Activated naive CD8-positive, alpha-beta T cell (primary cell): ENCODE results near the gene UPF1.
A peak's percentile ranks its signal among the peaks of the same experiment; 100 is the strongest.
"Not testable (repeated sequence)": the region's sequence is repeated elsewhere in the genome, so short reads cannot be mapped to it uniquely, and the experiment has no call there.

ENCODE experiments used
- H3K27ac Mint-ChIP-seq: one replicate; pipeline ENCODE4 v1.8.0; 2021; ENCODE audit warnings: mixed read lengths
- H3K27me3 Mint-ChIP-seq: one replicate; pipeline ENCODE4 v1.8.0; 2021; ENCODE audit warnings: mixed read lengths
- H3K36me3 Mint-ChIP-seq: one replicate; pipeline ENCODE4 v1.8.0; 2021; ENCODE audit warnings: mixed read lengths
- H3K4me1 Mint-ChIP-seq: one replicate; pipeline ENCODE4 v1.8.0; 2021; ENCODE audit warnings: low read depth, mixed read lengths
- H3K4me3 Mint-ChIP-seq: one replicate; pipeline ENCODE4 v1.8.0; 2021; ENCODE audit warnings: mild to moderate bottlenecking, mixed read lengths
- H3K9me3 Mint-ChIP-seq: one replicate; pipeline ENCODE4 v1.8.0; 2021; ENCODE audit warnings: low read depth, mixed read lengths

The UPF1 gene

DNA sequence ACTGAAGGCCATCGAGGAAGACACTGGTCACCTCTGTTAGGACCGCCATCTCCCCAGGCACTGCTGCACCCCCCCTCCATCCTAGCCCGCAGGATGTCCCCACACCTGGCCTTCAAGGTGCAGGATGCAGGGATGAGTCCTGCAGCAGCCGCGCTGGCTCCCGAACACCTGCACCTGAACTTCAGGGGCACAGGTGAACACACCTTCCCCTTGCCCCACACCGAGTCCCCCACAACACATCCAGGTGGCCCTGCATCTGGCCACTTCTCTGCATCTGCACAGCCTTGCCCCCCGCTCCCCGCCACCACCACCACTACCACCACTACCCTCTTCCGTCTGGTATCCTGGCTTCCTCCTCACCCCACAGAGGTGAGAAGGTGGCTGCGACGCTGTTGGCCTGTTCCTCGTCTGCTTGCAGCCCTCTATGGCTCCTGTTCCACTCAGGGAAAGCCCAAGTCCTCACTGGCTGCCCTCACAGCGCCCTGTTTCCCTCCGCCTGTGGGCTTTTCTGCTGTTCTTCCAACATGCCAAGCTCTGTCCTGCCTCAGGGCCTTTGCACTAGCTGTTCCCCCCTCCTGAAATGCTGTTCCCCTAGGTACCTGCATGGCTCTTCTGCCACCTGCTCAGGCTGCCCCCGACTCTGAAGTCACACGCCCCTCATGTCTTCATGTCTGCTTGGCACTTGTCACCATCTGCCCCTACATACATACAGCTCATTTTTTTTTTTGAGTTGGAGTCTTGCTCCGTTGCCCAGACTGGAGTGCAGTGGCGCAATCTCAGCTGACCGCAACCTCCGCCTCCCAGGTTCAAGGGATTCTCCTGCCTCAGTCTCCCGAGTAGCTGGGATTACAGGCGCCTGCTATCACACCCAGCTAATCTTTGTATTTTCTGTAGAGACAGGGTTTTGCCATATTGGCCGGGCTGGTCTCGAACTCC, 65.6 kb downstream of the UPF1 start:
- H3K9me3 Mint-ChIP-seq: no peaks in the 10 kb centered on the region
- H3K27ac Mint-ChIP-seq: no peak overlapping the region
- H3K4me3 Mint-ChIP-seq: peak overlapping the region; percentile 84
- peaks cover 3% of the 10 kb centered on the region for H3K36me3 Mint-ChIP-seq
- H3K4me1 Mint-ChIP-seq: peaks cover 10% of the 10 kb centered on the region
- peaks cover 10% of the 10 kb centered on the region for H3K27me3 Mint-ChIP-seq

DNA sequence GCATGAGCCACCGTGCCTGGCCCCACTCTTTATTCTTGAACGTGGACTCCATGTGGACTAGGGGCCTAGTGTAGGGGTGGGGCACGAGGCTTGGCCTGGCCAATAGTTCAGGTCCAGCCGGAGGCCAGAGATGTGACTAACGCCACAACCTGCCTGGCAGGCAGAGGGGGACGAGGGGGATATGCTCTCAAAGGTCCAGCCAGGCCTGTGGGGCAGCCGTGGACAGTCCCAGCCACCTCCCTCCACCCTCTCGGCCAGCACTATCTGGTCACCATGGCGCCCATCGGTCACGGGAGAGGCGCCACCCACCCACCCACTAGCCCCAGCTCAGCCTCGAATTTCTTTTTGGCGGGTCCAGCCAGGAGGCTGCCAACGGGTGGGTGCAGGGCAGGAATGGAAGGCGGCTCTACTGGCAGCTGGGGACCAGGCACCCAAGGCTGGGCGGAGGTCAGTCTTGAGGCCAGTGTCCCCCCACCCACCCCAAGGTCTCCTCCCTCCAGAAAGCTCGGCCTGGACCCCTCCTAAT, 66.4 kb downstream of the UPF1 start:
- H3K4me3 Mint-ChIP-seq: no peak overlapping the region
- no peaks in the 10 kb centered on the region for H3K9me3 Mint-ChIP-seq
- H3K36me3 Mint-ChIP-seq: peaks cover 3% of the 10 kb centered on the region
- H3K4me1 Mint-ChIP-seq: peaks cover 10% of the 10 kb centered on the region
- H3K27ac Mint-ChIP-seq: no peak overlapping the region
- peaks cover 8% of the 10 kb centered on the region for H3K27me3 Mint-ChIP-seq

DNA sequence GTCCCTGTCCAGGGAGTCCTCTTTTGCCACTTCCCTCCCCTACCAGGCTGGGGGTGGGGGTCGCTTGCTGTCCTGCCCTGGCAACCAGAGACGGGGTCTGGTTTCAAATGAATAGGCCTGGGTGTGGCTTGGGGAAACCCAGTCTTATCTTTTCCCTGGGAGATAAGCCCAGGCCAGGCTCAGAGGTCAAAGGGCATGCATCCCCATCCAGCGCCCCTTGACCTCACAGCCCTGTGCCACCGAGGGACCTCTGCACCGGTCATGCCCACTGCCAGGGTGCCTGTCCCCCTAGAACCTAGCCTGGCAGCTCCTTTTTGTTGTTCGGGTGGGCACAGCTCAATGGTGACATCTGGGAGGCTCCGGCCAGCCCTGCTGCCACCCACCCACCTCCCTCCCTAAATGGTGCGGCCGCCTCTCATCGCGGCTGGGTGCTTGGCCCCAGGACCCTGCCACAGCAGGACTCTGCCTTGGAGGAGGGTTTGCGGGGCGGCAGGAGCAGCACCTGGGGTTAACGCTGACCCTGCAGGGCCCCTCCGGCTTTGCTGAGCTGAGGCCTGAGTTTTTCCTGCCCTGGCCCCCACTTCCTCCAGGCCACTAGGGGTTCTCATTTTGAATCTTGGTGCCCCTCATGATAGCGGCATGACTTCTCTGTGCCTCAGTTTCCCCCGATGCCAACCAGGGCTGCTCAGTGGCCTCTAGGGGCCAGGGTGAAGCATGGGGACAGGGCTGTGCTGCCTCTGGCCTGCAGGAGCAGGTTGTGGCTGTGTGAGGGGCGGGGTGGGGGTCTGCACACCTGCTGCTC, 67.0 kb downstream of the UPF1 start:
- no peak overlapping the region for H3K27ac Mint-ChIP-seq
- H3K36me3 Mint-ChIP-seq: peaks cover 3% of the 10 kb centered on the region
- peaks cover 10% of the 10 kb centered on the region for H3K4me1 Mint-ChIP-seq
- H3K9me3 Mint-ChIP-seq: no peaks in the 10 kb centered on the region
- H3K27me3 Mint-ChIP-seq: peaks cover 8% of the 10 kb centered on the region
- no peak overlapping the region for H3K4me3 Mint-ChIP-seq

DNA sequence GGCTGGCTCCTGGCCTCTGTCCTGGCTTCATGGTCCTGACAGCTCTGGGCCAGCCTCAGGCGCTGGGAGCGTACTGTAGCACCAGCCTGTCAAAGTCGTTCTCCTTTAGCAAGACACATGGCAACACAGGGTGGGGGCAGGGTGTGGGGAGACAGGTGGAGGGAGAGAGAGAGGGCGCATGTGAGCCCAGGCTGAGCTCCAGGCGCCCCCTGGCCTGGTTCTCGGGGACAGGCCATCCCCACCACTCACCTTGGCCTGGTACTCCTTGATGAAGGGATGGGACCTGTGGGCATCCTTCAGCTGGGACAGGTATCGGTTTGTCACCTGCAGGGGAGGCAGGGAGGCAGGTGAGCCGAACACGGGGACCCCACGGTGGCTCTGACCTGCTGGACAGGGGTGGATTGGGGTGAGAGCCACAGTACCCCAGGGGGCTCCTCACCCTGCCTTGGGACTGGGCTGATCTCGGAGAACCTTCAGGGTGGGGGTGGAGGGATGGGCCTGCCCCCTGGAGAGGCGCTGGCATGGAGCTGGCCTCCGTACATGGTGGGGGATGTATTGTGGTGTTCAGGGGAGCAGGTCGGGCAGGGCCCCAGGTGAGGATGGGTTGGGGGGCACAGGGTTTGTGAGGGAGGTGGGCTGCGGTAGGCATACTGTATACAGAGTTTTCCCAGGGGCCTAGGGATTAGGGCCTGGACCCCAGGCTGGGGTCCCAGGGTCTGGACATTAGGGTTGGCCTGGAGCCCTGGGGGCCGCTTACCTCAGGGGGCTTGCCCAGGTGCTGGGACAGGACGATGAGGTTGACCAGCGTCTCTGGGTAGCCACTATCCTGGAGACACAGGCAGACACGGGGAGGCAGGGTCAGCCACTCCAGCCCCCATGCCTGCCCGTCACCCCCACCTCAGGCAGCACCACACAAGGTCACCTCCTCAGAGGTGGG, 68.1 kb downstream of the UPF1 start:
- Mint-ChIP-seq H3K4me3 (no peak overlapping the region), H3K36me3 (peaks cover 3% of the 10 kb centered on the region), H3K27me3 (peaks cover 8% of the 10 kb centered on the region), H3K27ac (no peak overlapping the region), H3K4me1 (peaks cover 9% of the 10 kb centered on the region), H3K9me3 (no peaks in the 10 kb centered on the region)

DNA sequence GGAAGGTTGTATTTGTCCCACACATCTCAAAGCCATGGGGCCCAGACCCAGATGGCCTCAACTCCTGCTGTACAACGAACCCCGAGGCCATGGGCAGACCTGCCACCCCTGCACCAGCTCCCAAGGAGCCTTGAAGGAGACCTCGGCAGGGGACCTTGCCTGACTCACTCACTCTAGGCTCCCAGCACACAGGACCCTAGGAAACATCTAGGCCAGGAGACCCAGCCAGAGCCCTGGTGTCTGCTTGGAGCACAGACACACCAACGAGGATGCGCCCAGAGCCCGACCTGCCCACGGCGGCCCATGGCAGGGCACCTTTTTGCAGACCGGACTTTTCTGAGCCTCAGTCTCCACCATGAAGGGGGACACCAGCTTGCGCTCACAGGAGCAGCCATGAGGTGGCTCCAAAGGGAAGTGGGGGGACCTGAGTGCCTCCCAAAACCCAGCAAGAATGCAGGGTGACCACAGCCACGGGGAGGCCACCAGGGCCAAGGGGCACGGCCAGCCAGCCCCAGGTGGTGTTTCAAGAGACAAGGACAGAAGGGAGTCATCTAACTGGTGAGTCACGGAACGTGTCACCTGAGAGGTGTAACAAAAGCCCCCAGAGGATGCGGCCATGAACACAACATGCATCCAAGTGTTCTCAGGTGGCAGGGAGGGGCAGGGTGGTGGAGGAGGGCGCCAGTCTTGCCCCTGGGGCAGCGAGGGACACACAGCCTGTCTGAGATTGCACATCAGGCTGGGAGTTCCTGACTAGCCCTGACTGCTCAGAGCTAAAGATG, 69.1 kb downstream of the UPF1 start:
- Mint-ChIP-seq H3K9me3 (no peaks in the 10 kb centered on the region), H3K27ac (no peak overlapping the region), H3K36me3 (peaks cover 3% of the 10 kb centered on the region), H3K4me3 (no peak overlapping the region), H3K4me1 (peaks cover 8% of the 10 kb centered on the region), H3K27me3 (peaks cover 8% of the 10 kb centered on the region)

DNA sequence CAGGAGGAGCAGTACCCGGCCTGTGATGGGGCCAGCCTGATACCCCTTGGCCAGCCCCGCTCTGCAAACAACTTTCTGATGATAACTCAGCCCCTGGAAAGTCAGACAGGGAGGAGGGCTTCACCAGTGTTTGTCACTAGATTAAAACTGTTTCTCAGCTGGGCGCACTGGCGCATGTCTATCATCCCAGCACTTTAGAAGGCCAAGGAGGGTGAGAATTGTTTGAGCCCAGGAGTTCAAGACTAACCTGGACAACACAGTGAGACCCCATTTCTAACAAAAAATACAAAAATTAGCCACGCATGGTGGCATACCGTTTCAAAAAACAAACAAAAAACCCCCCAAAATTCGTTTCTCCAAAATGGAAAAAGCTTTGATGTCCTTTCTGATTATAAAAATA, 69.7 kb downstream of the UPF1 start:
- Mint-ChIP-seq H3K27me3 (peaks cover 6% of the 10 kb centered on the region), H3K27ac (no peak overlapping the region), H3K4me3 (no peak overlapping the region), H3K9me3 (no peaks in the 10 kb centered on the region), H3K4me1 (peaks cover 7% of the 10 kb centered on the region), H3K36me3 (peaks cover 3% of the 10 kb centered on the region)

DNA sequence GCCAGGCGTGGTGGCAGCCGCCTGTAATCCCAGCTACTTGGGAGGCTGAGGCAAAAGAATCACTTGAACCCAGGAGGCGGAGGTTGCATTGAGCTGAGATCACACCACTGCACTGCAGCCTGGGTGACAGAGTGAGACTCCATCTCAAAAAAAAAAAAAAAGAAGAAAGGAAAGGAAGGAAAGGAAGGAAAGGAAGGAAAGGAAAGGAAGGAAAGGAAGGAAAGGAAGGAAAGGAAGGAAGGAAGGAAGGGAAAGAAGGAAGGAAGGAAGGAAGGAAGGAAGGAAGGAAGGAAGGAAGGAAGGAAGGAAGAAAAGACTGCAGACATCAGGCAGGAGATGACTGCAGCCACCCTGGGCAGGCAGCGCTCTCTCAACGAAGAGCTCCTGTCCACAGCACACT, 70.8 kb downstream of the UPF1 start:
- H3K4me3 Mint-ChIP-seq: not testable (repeated sequence)

DNA sequence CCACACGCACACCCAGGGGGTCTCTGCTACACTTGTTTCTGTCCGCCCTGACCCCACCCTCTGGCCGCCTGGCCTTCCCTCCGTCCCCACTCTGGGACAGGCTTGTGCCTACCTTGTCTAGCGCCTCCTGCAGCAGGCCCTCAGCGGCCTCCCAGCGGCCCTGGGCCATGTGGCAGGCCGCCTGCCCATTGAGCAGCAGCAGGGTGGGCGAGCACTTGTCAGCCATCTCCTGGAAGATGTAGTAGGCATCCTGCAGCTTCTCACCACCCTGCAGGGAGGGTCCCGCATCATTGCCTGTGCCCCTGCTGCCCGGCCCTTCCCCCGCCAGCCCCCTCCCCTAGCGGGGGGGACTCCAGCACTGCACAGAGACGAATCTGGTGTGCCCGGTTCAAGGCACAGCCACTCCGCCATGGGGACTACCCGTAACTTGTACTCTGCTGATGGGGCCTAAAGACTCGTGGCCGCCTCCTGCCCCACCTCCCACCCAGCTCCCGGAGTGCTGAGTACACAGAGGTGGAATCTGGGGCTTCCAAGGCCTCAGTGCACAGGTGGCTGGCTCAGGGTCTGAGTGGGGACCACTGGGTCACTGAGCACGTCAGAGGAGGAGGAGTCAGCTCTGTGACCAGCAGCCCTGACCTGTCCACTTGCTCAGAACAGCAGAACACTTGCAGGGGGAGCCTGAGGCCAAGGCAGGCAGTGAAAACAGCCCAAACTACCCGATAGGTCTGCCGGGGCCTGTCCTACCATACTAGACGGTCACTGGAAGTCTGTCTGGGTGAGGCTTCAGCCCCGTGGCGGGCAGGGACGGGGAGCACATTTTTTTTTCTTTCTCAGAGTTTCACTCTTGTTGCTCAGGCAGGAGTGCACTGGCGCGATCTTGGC, 71.6 kb downstream of the UPF1 start:
- no peaks in the 10 kb centered on the region for H3K4me1 Mint-ChIP-seq
- no peak overlapping the region for H3K27ac Mint-ChIP-seq
- no peaks in the 10 kb centered on the region for H3K9me3 Mint-ChIP-seq
- no peak overlapping the region for H3K4me3 Mint-ChIP-seq
- no peaks in the 10 kb centered on the region for H3K36me3 Mint-ChIP-seq
- H3K27me3 Mint-ChIP-seq: no peaks in the 10 kb centered on the region

More for the DNA sequence above, 70.8 kb downstream of the UPF1 start:
- not testable (repeated sequence) for H3K9me3 Mint-ChIP-seq, H3K27me3 Mint-ChIP-seq, H3K27ac Mint-ChIP-seq, H3K36me3 Mint-ChIP-seq, H3K4me1 Mint-ChIP-seq

DNA sequence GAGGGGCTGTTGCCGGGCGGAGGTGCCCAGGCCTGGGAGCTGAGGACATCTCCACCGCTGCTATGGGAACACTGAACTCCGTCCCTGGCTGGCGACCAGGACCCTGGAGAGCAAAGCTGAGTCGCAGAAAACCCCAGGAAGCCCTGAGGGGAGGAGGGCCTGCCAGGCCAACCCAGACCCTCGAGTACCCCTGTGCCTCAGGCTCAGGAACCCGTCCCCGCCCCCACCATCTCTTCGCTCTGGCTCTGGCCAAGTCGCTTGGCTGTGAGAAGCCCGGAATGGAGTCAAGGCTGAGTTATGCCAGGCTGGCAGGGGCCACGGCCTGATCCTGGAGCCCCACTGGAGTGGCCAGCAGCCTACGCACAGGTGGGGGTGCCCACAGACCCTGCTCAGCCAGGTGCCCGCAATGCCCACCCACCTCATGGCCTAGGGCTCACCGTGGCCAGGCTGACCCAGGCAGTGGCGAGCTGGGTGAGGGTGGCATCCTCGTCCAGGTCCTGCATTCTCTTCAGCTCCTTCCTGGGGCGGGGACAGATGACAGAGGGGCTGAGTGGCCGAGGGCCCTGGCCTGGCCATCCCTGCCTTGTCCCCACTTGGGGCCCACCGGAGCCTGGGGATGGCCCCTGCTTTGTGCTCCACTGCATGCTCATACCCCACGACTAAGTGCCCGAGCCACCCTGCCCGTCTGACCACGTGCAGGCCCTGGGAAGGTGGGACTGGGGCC, 72.7 kb downstream of the UPF1 start:
- Mint-ChIP-seq H3K36me3 (no peaks in the 10 kb centered on the region), H3K9me3 (no peaks in the 10 kb centered on the region), H3K27ac (no peak overlapping the region), H3K4me1 (no peaks in the 10 kb centered on the region), H3K4me3 (no peak overlapping the region), H3K27me3 (no peaks in the 10 kb centered on the region)

DNA sequence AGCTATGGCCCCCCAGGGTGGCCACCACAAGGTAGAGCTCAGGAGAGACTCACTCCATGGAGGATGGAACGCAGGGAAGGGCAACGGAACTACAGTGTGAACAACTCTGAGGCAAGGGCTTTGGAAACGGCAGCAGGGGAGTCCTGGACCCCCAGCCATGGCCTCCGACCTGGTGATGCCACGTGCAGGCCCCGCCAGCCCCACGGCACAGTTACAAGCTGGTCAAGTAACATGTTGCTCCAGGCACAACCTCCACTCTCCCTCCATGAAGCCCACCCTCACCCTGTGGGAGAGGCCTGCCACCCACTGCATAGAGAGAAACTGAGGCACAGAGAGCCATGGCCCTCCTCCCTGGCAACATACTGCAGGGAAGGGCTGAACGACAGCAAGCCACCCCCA, 73.3 kb downstream of the UPF1 start:
- no peaks in the 10 kb centered on the region for H3K9me3 Mint-ChIP-seq
- no peaks in the 10 kb centered on the region for H3K36me3 Mint-ChIP-seq
- H3K4me1 Mint-ChIP-seq: no peaks in the 10 kb centered on the region
- H3K27ac Mint-ChIP-seq: no peak overlapping the region
- H3K27me3 Mint-ChIP-seq: no peaks in the 10 kb centered on the region
- no peak overlapping the region for H3K4me3 Mint-ChIP-seq

DNA sequence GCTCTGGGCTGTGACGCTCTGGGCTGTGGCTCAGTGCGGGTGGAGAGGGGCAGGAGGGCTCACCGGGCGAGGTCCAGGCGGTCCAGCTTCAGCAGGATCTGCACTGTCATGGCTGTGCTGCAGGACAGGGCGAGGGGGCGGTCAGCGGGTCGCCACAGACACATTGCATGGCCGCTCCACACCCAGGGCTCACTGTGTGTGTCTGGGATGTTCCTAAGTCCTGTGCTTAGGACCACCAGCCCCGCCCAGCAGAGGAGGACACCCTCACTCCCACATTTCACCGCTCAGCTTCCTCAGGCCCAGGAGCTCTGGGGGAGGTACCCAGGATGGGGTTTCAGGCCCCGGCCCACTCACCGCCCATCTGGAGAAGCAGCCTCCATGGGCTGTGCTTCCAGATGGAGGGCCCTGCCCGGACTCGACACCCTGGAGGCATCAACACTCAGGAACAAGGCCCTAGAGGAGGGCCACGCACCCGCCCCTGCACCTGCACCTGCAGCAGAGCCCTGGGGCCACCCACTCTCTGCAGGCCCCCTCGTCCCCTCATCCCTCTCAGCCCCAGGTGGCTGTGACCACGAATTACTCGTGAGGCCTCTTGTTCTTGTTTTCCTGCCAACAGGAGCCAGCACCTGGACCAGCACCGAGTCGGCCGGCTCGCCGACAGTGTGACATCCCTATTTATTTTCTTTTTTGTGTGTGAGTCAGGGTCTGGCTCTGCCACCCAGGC, 73.9 kb downstream of the UPF1 start:
- no peaks in the 10 kb centered on the region for H3K27me3 Mint-ChIP-seq
- no peak overlapping the region for H3K27ac Mint-ChIP-seq
- no peaks in the 10 kb centered on the region for H3K36me3 Mint-ChIP-seq
- H3K9me3 Mint-ChIP-seq: no peaks in the 10 kb centered on the region
- H3K4me3 Mint-ChIP-seq: no peak overlapping the region
- no peaks in the 10 kb centered on the region for H3K4me1 Mint-ChIP-seq
